Measurements from ENCODE around the gene ARL8B.

DNA sequence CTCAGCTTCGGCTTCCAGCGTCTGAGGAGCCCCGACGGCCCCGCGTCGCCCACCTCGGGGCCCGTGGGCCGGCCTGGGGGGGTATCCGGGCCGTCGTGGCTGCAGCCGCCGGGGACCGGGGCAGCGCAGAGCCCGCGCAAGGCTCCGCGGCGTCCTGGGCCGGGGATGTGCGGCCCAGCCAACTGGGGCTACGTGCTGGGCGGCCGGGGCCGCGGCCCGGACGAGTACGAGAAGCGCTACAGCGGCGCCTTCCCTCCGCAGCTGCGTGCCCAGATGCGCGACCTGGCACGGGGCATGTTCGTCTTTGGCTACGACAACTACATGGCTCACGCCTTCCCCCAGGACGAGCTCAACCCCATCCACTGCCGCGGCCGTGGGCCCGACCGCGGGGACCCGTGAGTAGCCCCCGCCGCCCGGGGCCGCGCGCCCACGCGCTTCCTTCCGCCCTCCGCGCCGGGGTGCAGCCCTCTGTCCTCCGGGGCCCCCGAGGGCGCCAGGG lies 65.9 kb downstream of the ARL8B start:
- TF ChIP-seq, protein P1, sequence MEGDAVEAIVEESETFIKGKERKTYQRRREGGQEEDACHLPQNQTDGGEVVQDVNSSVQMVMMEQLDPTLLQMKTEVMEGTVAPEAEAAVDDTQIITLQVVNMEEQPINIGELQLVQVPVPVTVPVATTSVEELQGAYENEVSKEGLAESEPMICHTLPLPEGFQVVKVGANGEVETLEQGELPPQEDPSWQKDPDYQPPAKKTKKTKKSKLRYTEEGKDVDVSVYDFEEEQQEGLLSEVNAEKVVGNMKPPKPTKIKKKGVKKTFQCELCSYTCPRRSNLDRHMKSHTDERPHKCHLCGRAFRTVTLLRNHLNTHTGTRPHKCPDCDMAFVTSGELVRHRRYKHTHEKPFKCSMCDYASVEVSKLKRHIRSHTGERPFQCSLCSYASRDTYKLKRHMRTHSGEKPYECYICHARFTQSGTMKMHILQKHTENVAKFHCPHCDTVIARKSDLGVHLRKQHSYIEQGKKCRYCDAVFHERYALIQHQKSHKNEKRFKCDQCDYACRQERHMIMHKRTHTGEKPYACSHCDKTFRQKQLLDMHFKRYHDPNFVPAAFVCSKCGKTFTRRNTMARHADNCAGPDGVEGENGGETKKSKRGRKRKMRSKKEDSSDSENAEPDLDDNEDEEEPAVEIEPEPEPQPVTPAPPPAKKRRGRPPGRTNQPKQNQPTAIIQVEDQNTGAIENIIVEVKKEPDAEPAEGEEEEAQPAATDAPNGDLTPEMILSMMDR (IDR thresholded peaks at IDR 0.05): no peak
- no peak for TF ChIP-seq POLR2AphosphoS5 (IDR thresholded peaks at IDR 0.05)
- TF ChIP-seq POLR2A (IDR thresholded peaks at IDR 0.05): no peak

Data from breast epithelium (tissue), 3 donors.